Heart left ventricle (tissue), 16 donors: Measurements from ENCODE around the gene C6orf141. TPM values are rescaled to one million over a fixed set of nuclear protein-coding genes. Genes with fewer than 3 reads are reported as not detected.

ENCODE experiments used
- ATAC-seq, 4 donors: fragments of 200-7000 bp; cut with Tn5 transposase; one replicate each; pipeline ENCODE4 v1.9.1; 2020 to 2022; ENCODE audit warnings: moderate library complexity in 4 of 4, mild to moderate bottlenecking in 3 of 4, moderate number of reproducible peaks in 1 of 4
- DNase-seq, 5 donors: peaks; one replicate each; pipeline ENCODE4 v3.0.0-alpha.2; 2020
- H3K27ac ChIP-seq, 12 donors: fragments of 200-600 bp; sonication (generic) in 4 of 12; one replicate each; pipeline versions ENCODE4 v1.5.0 to v1.8.0; 2016 to 2022; ENCODE audit warnings: mild to moderate bottlenecking in 2 of 12
- H3K27me3 ChIP-seq, 9 donors: fragments of 200-600 bp; sonication (generic) in 2 of 9; one replicate each; pipeline versions ENCODE4 v1.5.1 to v1.8.0; 2016 to 2022; ENCODE audit warnings: mild to moderate bottlenecking in 3 of 9
- H3K36me3 ChIP-seq, 9 donors: fragments of 200-600 bp; sonication (generic) in 2 of 9; one replicate each; pipeline versions ENCODE4 v1.5.0 to v1.8.0; 2018 to 2022; ENCODE audit warnings: mild to moderate bottlenecking in 2 of 9
- H3K4me1 ChIP-seq, 12 donors: fragments of 200-600 bp; sonication (generic) in 4 of 12; one replicate each; pipeline versions ENCODE4 v1.5.0 to v1.8.0; 2016 to 2022; ENCODE audit warnings: mild to moderate bottlenecking in 3 of 12
- H3K4me3 ChIP-seq, 12 donors: fragments of 200-600 bp; sonication (generic) in 4 of 12; one replicate each; pipeline versions ENCODE4 v1.5.0 to v1.8.0; 2017 to 2022; ENCODE audit warnings: mild to moderate bottlenecking in 9 of 12, moderate library complexity in 4 of 12
- H3K9me3 ChIP-seq, 12 donors: fragments of 200-600 bp; sonication (generic) in 4 of 12; one replicate each; pipeline versions ENCODE4 v1.5.0 to v1.8.0; 2016 to 2022; ENCODE audit warnings: mild to moderate bottlenecking in 1 of 12
- CTCF ChIP-seq, 12 donors: fragments of 200-600 bp; sonication (generic) in 4 of 12; IDR thresholded peaks; one replicate each; pipeline versions ENCODE4 v1.5.0 to v1.8.0; 2018 to 2022; ENCODE audit warnings: antibody characterized with exemption in 12 of 12, mild to moderate bottlenecking in 5 of 12
- POLR2A ChIP-seq, 2 donors: fragments of 450-650 bp; IDR thresholded peaks; one replicate each; pipeline ENCODE4 v1.6.1; 2017; ENCODE audit warnings: antibody characterized with exemption in 2 of 2, mild to moderate bottlenecking in 2 of 2, moderate library complexity in 2 of 2
- WGBS, 4 donors: extraction: QIAGEN DNeasy Blood & Tissue Kit in 2 of 4; methylation state at CpG; one replicate each; pipeline versions ENCODE4 v1.1.5 to v1.1.7; 2013 to 2018; 5-methylcytosine and 5-hydroxymethylcytosine counted together
- intact Hi-C, 10 donors: fragments of 100-400 bp; cut with DNase I; formaldehyde crosslinking; loops; one replicate each; pipeline versions ENCODE4 v1.11.1 to v1.14.2; 2022
- polyA plus RNA-seq, 2 donors: library from polyadenylated mRNA; stranded (reverse); fragments of 200-250 nt; gene quantifications; one replicate each; pipeline ENCODE4 v1.2.3, GENCODE V29; 2013
- total RNA-seq, 9 donors: library from RNA; depleted of rRNA in 2 of 9; stranded (reverse); fragments of >200 nt in 2 of 9; fragmentation: NEBNext Ultra II Directional in 3 of 9; extraction: Animal tissue kit (Norgen Biotek cat#: 25700) in 3 of 9; gene quantifications; one replicate each; pipeline versions ENCODE4 v1.1.0 to v1.2.4, GENCODE V29; 2016 to 2023
- donor health status: ischemic (EF 13 %, LVEDD 7.1; RV severe dilation, severe dysfunction).
- donor health status: healthy with polysubstance abuse.
- donor health status: DM: no; HTN: yes; CAD: no.
- donor health status: DM: no; HTN: no; CAD: no.
- donor health status: ischemic (EF 25% LVEDD 6.9; RV normal size, moderate dysfunction).
- donor health status: ischemic (EF 25% LVEDD 5.7; RV mildly dilated, moderate dysfunction).
- donor health status: healthy.
- donor health status: DM: yes; HTN: yes; CAD: no.
- donor health status: ischemic (EF 35%, LVEDD 5.7; RV mildly dilated, moderate dysfunction).
- donor health status: nonischemic (EF 11% LVEDD 7.7; RV severe dilation, severe dysfunction).
- donor health status: DM: yes; HTN: yes; CAD: no.
- donor health status: PGD.
- donor health status: ischemic (EF 29% LVEDD 5.4; RV normal size, mild dysfunction).
- donor health status: nonischemic (EF 23%, LVEDD 6.1; RV moderate dilation, normal function).

The C6orf141 gene
- total and polyA plus RNA-seq, 11 donors: 0.28 to 1.2 (median 0.51) TPM; not detected in 6

- H3K36me3 ChIP-seq: no peaks in the 10 kb centered on the region
- intact Hi-C loops: no loop called here
- no peak overlapping the region for H3K4me3 ChIP-seq
- H3K27me3 ChIP-seq: peaks cover 0 to 5% (median 0%) of the 10 kb centered on the region in 9 donors
- H3K27ac ChIP-seq: peak overlapping the region in 4 of 12 donors; percentile 6 to 38 (median 16)
- TF ChIP-seq CTCF (IDR thresholded peaks at IDR 0.05): no peak
- TF ChIP-seq POLR2A (IDR thresholded peaks at IDR 0.05): no peak
- ATAC-seq: peak in 2 of 4 donors; percentile 48 to 75
- peaks cover 0 to 3% (median 0%) of the 10 kb centered on the region in 12 donors for H3K4me1 ChIP-seq
- H3K9me3 ChIP-seq: peaks cover 0 to 8% (median 0%) of the 10 kb centered on the region in 12 donors
- peak in 3 of 5 donors; percentile 9 to 36 (median 20) for DNase-seq
- 53 to 71% (median 64%) methylated on average over 10 of the region's 10 CpGs for WGBS, 4 donors
These were observed 15.4 kb downstream of the C6orf141 start for GRCh38 chr6:49565855-49566254.

- Histone ChIP-seq H3K9me3 (no peaks in the 10 kb centered on the region), H3K27me3 (no peaks in the 10 kb centered on the region), H3K27ac (no peak overlapping the region), H3K4me1 (peaks cover 0 to 3% (median 0%) of the 10 kb centered on the region in 12 donors), H3K36me3 (no peaks in the 10 kb centered on the region), H3K4me3 (no peak overlapping the region)
- no peak for ATAC-seq
- intact Hi-C loops: no loop called here
- WGBS, 4 donors: 41 to 51% (median 50%) methylated on average over 6 of the region's 6 CpGs
- no peak for TF ChIP-seq POLR2A (IDR thresholded peaks at IDR 0.05)
- no peak for TF ChIP-seq CTCF (IDR thresholded peaks at IDR 0.05)
- DNase-seq: no peak
These were observed 20.1 kb downstream of the C6orf141 start for GRCh38 chr6:49570474-49571079.

GRCh38 chr6:49576618-49577017 lies 26.1 kb downstream of the C6orf141 start:
- no peaks in the 10 kb centered on the region for H3K36me3 ChIP-seq
- intact Hi-C loops: no loop called here
- H3K27me3 ChIP-seq: no peaks in the 10 kb centered on the region
- H3K4me1 ChIP-seq: no peaks in the 10 kb centered on the region
- WGBS, 4 donors: 89 to 100% (median 95%) methylated on average over 1 of the region's 1 CpG
- H3K4me3 ChIP-seq: no peak overlapping the region
- ATAC-seq (no peak), DNase-seq (no peak)
- no peak for TF ChIP-seq CTCF (IDR thresholded peaks at IDR 0.05)
- TF ChIP-seq POLR2A (IDR thresholded peaks at IDR 0.05): no peak
- no peaks in the 10 kb centered on the region for H3K9me3 ChIP-seq
- H3K27ac ChIP-seq: no peak overlapping the region

- Histone ChIP-seq H3K27ac (no peak overlapping the region), H3K27me3 (no peaks in the 10 kb centered on the region), H3K9me3 (no peaks in the 10 kb centered on the region), H3K36me3 (no peaks in the 10 kb centered on the region), H3K4me1 (no peaks in the 10 kb centered on the region), H3K4me3 (no peak overlapping the region)
- intact Hi-C loops: no loop called here
- TF ChIP-seq POLR2A (IDR thresholded peaks at IDR 0.05) (no peak), CTCF (IDR thresholded peaks at IDR 0.05) (no peak)
- DNase-seq (no peak), ATAC-seq (no peak)
These were observed 29.2 kb downstream of the C6orf141 start for GRCh38 chr6:49579649-49580048.
